GM18526 (cell line): ENCODE measurements around the gene GPR4.

Source experiments
- POLR2A ChIP-seq: IDR thresholded peaks from 3 replicates; pipeline ENCODE4 v1.6.1; 2011; ENCODE audit not compliant: insufficient read length; ENCODE audit errors: extremely low read depth

GPR4 gene

DNA sequence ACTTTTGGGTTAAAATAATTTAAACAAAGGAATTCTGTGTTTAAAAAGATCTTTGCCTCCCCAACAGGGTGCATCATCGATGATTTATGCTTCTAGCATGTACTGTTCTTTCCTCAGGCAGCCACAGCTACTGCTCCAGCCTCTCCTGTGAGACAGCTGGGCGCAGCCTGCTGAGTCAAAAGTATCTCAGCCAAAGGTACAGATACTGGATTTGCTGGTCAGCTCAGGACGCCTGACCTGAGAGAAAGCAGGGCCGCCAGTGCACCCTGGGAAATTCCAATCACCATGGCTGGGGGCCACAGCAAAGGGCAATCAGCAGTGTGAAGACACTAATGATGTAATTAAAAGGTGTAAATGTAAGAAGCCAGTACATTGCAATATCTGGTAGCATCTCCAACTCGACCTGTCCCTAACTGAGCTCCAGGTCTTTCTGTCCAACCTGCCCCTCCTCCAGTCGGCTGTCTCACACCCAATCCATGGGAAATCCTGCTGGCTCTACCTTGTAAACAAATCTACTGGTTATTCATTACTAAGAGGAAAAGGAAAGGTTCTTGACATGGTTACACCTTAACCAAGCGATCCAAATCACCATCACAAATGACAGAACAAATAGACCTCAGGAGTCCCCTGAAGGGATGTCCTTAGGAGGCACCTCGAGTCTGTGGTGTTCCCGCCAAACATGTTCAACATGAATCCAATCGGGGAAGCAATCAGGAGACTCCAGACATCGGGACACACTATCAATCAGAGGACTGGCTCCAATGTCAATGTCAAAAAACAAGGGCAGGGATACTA is 24.7 kb downstream of the GPR4 start:
- no peak for TF ChIP-seq POLR2A

DNA sequence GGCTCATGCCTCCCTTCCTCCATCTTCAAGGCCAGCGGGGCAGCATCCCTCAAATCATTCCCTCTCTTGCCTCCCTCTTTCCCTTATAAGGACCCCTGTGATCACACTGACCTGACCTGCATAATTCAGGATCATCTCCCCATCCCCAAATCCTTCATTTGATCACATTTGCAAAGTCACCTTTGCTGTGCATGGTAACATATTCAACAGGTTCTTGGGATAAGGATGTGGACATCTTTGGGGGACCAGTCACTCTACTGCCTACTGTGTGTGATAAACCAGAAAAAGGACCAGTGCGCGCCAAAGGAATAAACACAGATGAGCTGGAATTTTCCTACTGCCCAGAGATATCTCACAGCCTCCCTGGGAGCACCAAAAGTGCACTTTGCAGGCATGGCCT is 25.3 kb downstream of the GPR4 start:
- no peak for TF ChIP-seq POLR2A

DNA sequence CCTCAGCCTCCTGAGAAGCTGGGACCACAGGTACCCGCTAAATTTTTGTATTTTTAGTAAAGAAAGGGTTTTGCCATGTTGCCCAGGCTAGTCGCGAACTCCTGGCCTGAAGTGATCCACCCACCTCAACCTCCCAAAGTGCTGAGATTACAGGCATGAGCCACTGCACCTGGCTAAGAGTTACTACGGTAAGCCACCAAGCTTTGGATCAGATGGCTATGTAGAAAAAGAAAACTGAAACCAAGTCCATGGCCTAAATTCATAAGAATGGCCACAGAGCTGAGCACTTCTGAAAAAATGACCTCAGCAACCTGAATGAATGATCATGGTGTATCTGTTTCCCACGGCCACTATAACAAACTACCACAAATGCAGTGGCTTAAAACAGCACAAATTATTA is 26.8 kb downstream of the GPR4 start:
- no peak for TF ChIP-seq POLR2A

DNA sequence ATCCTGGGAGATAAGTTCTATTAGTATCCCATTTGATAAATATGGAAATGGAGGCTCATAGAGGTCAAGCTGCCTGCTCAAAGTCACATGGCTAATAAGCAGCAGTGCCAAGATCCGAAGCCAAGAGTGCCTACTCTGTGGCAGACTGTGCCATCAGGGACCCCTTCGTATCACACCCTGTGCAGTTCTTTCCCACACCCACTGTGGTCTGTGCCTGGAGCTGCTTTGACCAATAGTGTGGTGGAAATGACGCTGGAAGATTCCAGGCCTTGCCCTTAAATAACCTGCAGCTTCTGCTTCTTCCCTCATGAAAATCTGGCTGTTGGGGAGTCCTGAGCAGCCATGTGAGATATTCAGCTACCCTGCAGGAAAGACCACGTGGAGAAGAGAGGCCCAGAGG is 27.5 kb downstream of the GPR4 start:
- no peak for TF ChIP-seq POLR2A

DNA sequence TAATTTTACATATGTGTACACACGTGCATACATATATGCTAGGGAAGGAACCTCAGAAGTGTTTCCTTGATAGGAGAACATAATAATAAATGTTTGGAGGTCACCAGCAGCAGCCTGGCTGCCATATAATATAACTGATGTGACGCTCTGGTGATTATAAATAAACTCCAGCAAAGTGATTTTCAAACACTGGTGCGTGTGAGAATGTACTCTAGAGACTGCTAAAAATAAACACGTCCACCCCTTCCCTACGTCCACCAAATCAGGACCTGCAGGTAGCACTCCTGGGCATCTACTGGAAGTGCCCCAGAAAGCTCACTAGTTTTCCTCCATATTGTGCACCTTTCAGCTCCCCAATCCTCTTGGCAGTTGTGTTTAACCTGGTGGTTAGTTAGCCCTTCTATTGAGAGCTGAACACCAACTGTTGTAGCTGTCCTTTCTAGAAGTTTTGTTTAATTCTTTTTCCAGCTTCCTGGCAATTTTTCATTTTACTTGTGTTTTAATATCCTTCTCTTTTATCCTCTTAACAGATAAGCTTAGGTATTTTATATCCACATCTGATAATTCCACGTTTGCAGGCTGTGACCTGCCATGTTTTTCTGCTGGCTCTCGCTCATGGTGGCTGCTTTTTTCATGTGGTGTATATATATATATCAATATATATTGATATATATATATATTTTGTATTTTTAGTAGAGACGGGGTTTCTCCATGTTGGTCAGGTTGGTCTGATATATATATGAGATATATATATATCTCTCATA is 30.4 kb downstream of the GPR4 start:
- TF ChIP-seq POLR2A, result no peak

DNA sequence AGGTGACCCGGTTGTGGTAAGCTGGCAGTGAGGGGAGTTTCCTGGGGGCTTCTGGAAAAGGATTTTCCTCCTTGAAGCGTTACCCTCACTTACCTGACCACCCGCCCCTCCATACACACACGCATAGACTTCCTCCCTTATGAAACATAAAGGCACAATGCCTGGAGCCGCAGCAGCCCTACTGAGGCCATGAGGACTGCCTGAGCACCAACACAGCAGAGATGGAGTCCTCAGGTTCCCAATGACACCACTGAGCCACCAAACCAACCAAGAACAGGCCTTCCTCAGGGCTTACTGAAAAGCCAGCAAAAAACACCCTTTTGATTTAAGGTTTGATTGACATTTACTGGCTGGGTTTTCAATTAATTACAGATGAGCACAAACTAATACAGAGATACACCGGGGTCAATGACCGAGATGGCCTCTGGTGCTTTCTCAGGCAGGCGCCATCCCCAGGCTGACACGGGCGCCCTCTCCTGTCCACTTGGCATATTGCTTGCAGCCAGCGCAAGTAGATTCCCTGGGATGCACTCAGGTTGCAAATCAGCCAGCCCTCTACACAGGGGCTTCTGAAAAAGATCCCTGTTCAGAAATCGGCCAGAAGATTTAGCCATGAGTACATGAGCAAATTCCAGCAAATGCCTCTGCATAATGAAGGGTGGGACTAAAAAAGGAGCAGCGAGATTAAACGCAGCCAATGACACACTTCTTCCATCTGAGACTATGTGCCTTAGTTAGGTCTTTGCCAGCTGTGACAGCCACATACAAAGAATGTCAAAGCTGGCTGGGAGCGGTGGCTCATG is 32.2 kb downstream of the GPR4 start:
- TF ChIP-seq POLR2A, result no peak

DNA sequence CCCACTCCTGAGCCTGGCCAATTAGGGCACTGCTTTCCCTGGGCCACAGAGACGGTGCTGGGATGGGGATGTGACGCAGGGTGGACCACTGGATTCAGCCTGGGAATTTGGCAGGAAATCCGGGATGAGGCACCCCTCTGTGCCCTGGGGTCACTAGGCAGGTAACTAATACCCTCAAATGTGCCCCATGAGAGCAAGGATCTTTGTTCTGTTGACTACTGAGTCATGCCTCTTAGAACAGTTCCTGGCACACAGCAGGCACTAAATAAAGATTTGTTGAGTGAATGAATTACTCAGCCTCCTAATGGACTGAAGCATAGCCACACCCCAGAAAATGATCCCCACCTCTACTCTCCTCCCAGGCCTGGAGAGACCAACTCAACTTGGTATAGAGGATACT is 33.3 kb downstream of the GPR4 start:
- no peak for TF ChIP-seq POLR2A

DNA sequence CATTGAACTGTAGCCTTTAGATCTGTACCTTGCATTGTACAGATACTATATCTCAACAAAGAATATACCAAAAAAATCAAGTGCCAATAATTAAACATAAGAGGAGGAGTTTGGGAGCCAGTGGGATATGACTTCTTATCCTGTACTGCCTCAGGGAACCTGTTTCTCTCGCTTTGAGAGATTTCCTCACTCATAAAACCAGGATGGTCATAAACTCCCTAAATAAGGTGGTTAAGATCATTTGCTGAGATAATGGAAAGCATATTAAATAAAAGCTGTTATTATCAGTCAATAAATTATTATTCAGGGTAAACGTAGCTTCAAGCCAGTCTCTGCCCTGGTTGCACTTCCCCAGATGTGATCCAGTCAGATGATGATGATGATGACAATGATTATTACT is 34.4 kb downstream of the GPR4 start:
- no peak for TF ChIP-seq POLR2A

DNA sequence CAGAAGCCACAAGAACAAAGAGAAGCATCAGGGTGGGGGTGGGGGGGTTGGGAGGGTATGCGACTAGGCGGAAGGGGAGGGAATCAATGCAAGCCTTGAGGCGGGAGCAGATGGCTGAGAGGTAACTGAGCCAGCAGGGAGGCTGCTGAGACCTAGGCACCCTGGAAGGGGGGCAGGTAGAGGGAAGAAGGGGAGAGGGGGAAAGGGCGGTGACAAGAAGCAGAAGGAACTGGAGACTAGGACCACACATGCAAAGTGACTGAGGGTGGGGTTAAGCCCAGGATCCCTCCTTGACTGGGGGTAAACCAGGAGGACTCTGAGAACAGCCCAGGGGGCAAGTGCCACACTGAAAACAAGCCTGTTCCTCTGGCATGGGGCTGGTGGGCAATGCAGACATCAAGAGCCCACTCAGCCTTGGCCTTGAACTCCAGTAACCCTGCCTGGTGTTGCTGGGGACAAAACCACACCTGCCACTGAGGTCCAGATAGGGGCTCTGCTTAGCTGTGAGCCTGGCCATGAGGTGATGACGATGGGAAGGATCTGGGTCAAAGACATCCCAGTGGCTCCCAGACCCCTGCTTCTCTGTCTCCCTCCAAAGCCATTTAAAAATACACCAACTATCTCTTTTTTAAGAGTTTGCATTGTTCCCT is 37.8 kb downstream of the GPR4 start:
- no peak for TF ChIP-seq POLR2A

DNA sequence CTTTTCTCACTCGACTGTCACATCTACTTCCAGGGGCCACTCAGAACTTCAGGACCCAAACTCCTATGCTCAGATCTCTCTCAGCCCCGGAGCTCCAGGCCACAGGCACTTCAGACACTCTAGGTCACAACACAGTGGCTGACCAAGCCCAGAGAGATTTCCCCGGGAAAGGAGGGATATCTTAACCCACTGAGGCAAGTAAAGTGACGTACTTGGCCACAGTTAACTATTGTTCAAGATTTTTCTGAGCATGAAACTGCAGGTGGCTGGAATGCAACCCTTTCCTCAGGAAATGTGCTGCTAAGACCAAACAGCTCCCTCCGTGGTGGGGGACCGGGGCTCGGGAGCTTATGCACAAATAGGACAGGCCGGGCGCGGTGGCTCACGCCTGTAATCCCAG is 41.3 kb downstream of the GPR4 start:
- TF ChIP-seq POLR2A, result no peak

DNA sequence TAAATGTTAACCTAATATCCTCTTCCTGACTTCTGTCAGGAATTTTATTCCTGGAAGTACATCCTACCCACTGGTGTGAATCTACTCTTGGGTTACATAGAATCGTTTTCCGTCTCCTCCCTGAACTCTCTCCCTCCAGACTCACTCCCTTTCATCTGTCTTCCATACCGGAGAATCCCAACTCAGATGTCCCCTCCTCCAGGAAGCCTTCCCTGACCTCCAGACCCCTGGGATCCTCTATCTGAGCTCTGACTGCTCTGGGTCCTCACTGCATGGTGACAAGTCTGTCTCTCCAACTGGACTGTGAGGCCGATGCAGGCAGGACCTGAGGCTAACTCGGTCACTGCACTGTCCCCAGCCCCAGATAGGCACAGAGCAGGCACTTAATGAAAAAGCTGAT is 42.0 kb downstream of the GPR4 start:
- no peak for TF ChIP-seq POLR2A

DNA sequence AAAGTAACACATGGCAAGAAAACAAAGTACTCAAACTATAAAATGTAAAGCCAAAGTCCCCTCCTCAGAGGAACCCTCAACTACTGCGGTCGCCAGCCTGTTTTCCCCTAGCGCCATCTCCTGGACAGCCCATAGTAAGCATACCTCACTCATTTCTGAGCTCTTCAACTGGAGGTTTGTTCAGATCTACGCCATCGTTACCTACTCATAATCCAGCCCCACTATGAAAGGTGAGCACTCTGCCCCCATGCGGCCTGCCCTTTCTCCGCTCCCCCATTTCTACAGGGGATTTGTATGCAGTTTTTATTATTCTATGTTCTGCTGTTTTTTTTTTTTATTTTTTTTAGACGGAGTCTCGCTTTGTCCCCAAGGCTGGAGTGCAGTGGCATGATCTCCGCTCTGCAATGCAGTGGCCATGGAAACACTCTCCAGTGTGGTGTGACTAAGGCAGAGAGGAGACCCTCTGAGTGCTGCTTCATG is 43.6 kb downstream of the GPR4 start:
- TF ChIP-seq POLR2A, result no peak

DNA sequence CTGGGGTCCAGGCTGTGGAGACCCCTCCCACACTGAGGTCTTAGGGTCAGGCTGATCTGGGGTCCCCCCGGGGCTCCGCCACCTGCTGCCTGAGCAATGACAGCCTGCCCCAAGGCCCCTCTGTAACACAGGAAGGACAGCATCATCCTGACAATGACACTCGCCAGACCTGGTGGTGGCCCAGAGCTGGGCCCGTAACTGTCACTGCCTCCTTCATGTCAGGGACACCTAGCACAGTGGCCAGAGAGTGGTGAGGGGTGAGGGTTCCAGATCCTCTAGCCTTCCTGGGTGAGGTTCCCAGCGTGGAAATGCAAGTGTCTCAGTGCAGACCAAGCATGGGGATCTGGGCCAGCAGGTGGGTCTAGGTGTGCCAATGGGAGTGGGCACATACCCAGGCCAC is 45.2 kb downstream of the GPR4 start:
- no peak for TF ChIP-seq POLR2A

DNA sequence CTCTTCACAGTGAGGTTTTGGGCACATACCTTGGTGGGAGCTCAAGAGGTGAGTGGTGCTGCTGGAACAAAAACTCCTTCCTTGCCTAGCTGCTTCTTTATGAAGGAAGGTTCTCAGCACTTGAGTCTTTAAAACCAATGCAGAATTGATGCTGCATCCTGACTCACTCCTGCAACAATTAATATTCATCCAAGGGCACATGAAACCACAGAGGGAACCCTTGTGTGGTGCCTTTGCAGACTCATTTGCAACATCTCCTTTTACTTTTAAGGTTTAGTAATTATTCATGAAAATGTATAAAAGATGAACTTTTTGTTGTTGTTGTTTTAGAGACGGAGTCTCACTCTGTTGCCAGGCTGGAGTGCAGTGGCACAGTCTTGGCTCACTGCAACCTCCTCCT is 47.5 kb downstream of the GPR4 start:
- TF ChIP-seq POLR2A, result no peak

DNA sequence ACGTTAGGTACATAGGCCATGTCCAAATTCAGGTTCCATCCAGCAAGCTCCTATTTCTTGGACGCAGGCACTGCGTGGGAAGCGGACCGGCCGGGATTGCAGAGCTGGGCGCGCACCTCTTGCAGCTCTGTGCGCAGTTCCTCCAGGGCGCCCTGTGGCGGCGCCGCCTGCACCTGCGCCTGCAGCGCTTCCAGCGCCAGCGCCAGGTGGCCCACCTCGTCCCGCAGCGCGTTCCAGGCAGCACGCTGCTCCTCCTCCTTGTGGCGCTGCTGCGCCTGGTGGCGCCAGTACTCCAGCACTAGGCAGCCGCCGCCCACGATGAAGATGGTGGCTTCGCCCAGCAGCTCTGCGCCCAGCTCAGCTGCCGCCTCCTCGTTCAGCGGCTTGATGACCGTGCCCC is 48.5 kb downstream of the GPR4 start:
- TF ChIP-seq POLR2A, result no peak
